ENCODE data around the gene LAMC1. TPM values are rescaled to one million over a fixed set of nuclear protein-coding genes. Genes with fewer than 3 reads are reported as not detected.
"Not testable (repeated sequence)": the region's sequence is repeated elsewhere in the genome, so short reads cannot be mapped to it uniquely, and the experiment has no call there.

Gene LAMC1
- total RNA-seq, 1 donor from 2014 or later = 104 TPM

- DNase-seq (ENCODE audit: low spot score) = no peak
- intact Hi-C loops (cut with DNase I) = no loop called here
Observed at GRCh38 chr1:183131166-183131565, 107.9 kb downstream of the LAMC1 start.

GRCh38 chr1:183135336-183135735 lies 112.1 kb downstream of the LAMC1 start:
- no peak for DNase-seq (ENCODE audit: low spot score)
- intact Hi-C loops (cut with DNase I) = loop anchor here (5.0 kb wide), 2 partner anchors 47 to 108 kb away; no protein-coding TSS in a partner anchor

- DNase-seq (ENCODE audit: low spot score) = no peak
- intact Hi-C loops (cut with DNase I) = loop anchor here (5.0 kb wide), 2 partner anchors 45 to 110 kb away; no protein-coding TSS in a partner anchor
Observed at GRCh38 chr1:183137782-183138181, 114.6 kb downstream of the LAMC1 start.

GRCh38 chr1:183138301-183138700 lies 115.1 kb downstream of the LAMC1 start:
- intact Hi-C loops (cut with DNase I) = loop anchor here (5.0 kb wide), 2 partner anchors 44 to 111 kb away; no protein-coding TSS in a partner anchor
- no peak for DNase-seq (ENCODE audit: low spot score)

GRCh38 chr1:183139281-183139942 lies 116.2 kb downstream of the LAMC1 start:
- intact Hi-C loops (cut with DNase I) = loop anchor here (5.0 kb wide), 2 partner anchors 43 to 112 kb away; no protein-coding TSS in a partner anchor
- DNase-seq (ENCODE audit: low spot score) = no peak

- no peak for DNase-seq (ENCODE audit: low spot score)
- intact Hi-C loops (cut with DNase I) = loop anchor here (5.0 kb wide), 1 partner anchor 87 kb away; no protein-coding TSS in a partner anchor
Observed at GRCh38 chr1:183140633-183141032, 117.4 kb downstream of the LAMC1 start.

GRCh38 chr1:183142171-183142570 lies 119.0 kb downstream of the LAMC1 start:
- DNase-seq (ENCODE audit: low spot score) = no peak
- intact Hi-C loops (cut with DNase I) = loop anchor here (5.0 kb wide), 1 partner anchor 85 kb away; no protein-coding TSS in a partner anchor

GRCh38 chr1:183143576-183144315 lies 120.5 kb downstream of the LAMC1 start:
- no peak for DNase-seq (ENCODE audit: low spot score)
- intact Hi-C loops (cut with DNase I) = loop anchor here (5.0 kb wide), 1 partner anchor 84 kb away; no protein-coding TSS in a partner anchor

GRCh38 chr1:183144752-183145151 lies 121.5 kb downstream of the LAMC1 start:
- no peak for DNase-seq (ENCODE audit: low spot score)
- intact Hi-C loops (cut with DNase I) = loop anchor here (5.0 kb wide), 1 partner anchor 83 kb away; no protein-coding TSS in a partner anchor

GRCh38 chr1:183147735-183148134 lies 124.5 kb downstream of the LAMC1 start:
- intact Hi-C loops (cut with DNase I) = no loop called here
- DNase-seq (ENCODE audit: low spot score) = no peak

GRCh38 chr1:183148599-183148998 lies 125.4 kb downstream of the LAMC1 start:
- intact Hi-C loops (cut with DNase I) = no loop called here
- DNase-seq (ENCODE audit: low spot score) = no peak

GRCh38 chr1:183149273-183149672 lies 126.1 kb downstream of the LAMC1 start:
- intact Hi-C loops (cut with DNase I) = no loop called here
- DNase-seq (ENCODE audit: low spot score) = no peak

GRCh38 chr1:183150032-183150431 lies 126.8 kb downstream of the LAMC1 start:
- intact Hi-C loops (cut with DNase I) = not testable (repeated sequence)

GRCh38 chr1:183150445-183150844 lies 127.2 kb downstream of the LAMC1 start:
- DNase-seq (ENCODE audit: low spot score) = no peak
- intact Hi-C loops (cut with DNase I) = no loop called here

More at GRCh38 chr1:183150032-183150431, 126.8 kb downstream of the LAMC1 start:
- not testable (repeated sequence) for DNase-seq (ENCODE audit: low spot score)

- intact Hi-C loops (cut with DNase I) = no loop called here
- no peak for DNase-seq (ENCODE audit: low spot score)
Observed at GRCh38 chr1:183152180-183152579, 129.0 kb downstream of the LAMC1 start.

- no peak for DNase-seq (ENCODE audit: low spot score)
- intact Hi-C loops (cut with DNase I) = no loop called here
Observed at GRCh38 chr1:183155939-183156338, 132.7 kb downstream of the LAMC1 start.

- intact Hi-C loops (cut with DNase I) = no loop called here
- no peak for DNase-seq (ENCODE audit: low spot score)
Observed at GRCh38 chr1:183159960-183160359, 136.7 kb downstream of the LAMC1 start.

- intact Hi-C loops (cut with DNase I) = no loop called here
- DNase-seq (ENCODE audit: low spot score) = no peak
Observed at GRCh38 chr1:183161391-183161790, 138.2 kb downstream of the LAMC1 start.

GRCh38 chr1:183163316-183163715 lies 140.1 kb downstream of the LAMC1 start:
- intact Hi-C loops (cut with DNase I) = no loop called here

GRCh38 chr1:183164340-183164739 lies 141.1 kb downstream of the LAMC1 start:
- DNase-seq (ENCODE audit: low spot score) = no peak
- intact Hi-C loops (cut with DNase I) = no loop called here

More at GRCh38 chr1:183163316-183163715, 140.1 kb downstream of the LAMC1 start:
- no peak for DNase-seq (ENCODE audit: low spot score)
